ENCODE data around the gene RNASEH2B.

DNA sequence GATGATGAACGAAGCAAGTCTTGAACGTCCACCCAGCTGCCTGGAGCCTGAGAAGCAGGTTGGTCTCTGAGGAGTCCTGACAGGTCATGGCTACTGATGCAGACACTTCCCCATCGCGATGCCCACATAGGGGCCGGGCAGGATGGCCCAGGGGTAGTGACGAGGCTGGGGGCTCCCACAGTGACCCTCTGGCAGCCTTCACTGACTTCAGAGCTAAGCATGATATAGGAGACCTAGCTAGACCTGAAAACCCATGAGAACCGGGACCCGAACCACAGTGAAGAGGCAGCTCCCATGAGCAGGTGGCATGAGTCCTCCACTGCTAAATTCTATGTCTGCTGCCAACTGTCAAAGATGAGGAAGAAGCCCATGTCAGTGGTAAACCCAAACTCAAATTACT lies 91.7 kb downstream of the RNASEH2B start:
- TF ChIP-seq, protein P1, sequence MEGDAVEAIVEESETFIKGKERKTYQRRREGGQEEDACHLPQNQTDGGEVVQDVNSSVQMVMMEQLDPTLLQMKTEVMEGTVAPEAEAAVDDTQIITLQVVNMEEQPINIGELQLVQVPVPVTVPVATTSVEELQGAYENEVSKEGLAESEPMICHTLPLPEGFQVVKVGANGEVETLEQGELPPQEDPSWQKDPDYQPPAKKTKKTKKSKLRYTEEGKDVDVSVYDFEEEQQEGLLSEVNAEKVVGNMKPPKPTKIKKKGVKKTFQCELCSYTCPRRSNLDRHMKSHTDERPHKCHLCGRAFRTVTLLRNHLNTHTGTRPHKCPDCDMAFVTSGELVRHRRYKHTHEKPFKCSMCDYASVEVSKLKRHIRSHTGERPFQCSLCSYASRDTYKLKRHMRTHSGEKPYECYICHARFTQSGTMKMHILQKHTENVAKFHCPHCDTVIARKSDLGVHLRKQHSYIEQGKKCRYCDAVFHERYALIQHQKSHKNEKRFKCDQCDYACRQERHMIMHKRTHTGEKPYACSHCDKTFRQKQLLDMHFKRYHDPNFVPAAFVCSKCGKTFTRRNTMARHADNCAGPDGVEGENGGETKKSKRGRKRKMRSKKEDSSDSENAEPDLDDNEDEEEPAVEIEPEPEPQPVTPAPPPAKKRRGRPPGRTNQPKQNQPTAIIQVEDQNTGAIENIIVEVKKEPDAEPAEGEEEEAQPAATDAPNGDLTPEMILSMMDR (IDR thresholded peaks at IDR 0.05): no peak
- TF ChIP-seq EZH2 (IDR thresholded peaks at IDR 0.05; ENCODE audit: borderline replicate concordance, insufficient read depth, low read depth, low read length, poor library complexity, severe bottlenecking): no peak
